Kidney epithelial cell (primary cell): ENCODE measurements around the gene KIRREL3. TPM values are rescaled to one million over a fixed set of nuclear protein-coding genes. Genes with fewer than 3 reads are reported as not detected.
"Not testable (repeated sequence)": the region's sequence is repeated elsewhere in the genome, so short reads cannot be mapped to it uniquely, and the experiment has no call there.

ENCODE experiments used
- DNase-seq: peaks from one replicate; pipeline ENCODE4 v3.0.0-alpha.2; 2010; ENCODE audit warnings: low read depth
- H3K27me3 ChIP-seq: 2 replicates; pipeline ENCODE4 v1.6.0; 2011; ENCODE audit warnings: low read length; ENCODE audit not compliant: control insufficient read depth, insufficient read depth
- H3K36me3 ChIP-seq: 2 replicates; pipeline ENCODE4 v1.5.1; 2011; ENCODE audit warnings: low read length; ENCODE audit not compliant: control insufficient read depth, insufficient read depth
- H3K4me3 ChIP-seq: 2 replicates; pipeline ENCODE4 v1.5.1; 2011; ENCODE audit warnings: low read depth, mild to moderate bottlenecking, control low read depth, low read length
- total RNA-seq: library from RNA; depleted of rRNA; stranded (reverse); fragments of >200 nt; gene quantifications from 2 replicates; pipeline ENCODE4 v1.2.3, GENCODE V29; 2015
- TF ChIP-seq, protein P1 (sequence below): IDR thresholded peaks from 2 replicates; pipeline ENCODE4 v1.5.1; 2011; ENCODE audit warnings: mild to moderate bottlenecking, moderate library complexity, low read length, control low read depth, inconsistent platforms; ENCODE audit not compliant: insufficient read depth, poor library complexity, severe bottlenecking

Gene KIRREL3
- total RNA-seq, 1 donor from 2014 or later = 1.3 TPM

DNA sequence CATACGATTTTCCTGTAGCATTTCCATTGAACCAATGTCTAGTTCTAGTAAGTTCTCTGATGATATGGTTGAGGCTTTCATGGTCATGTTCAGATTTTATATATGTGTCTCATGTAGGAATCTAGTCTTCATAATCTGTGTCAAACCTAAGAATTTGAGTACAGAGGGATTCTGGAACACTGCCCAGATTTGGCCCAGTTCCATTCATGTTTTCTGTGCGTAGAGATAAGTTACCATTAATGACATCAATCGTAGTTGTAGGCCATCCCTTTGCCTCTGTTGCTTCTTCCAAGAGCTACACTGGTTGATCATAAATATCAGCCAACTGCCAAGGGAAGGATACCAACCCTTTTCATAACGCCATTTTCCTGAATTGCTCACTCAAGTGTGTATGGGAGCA is 621.8 kb downstream of the KIRREL3 start:
- DNase-seq = no peak
- H3K27me3 ChIP-seq = no peaks in the 10 kb centered on the region
- TF ChIP-seq, protein P1, sequence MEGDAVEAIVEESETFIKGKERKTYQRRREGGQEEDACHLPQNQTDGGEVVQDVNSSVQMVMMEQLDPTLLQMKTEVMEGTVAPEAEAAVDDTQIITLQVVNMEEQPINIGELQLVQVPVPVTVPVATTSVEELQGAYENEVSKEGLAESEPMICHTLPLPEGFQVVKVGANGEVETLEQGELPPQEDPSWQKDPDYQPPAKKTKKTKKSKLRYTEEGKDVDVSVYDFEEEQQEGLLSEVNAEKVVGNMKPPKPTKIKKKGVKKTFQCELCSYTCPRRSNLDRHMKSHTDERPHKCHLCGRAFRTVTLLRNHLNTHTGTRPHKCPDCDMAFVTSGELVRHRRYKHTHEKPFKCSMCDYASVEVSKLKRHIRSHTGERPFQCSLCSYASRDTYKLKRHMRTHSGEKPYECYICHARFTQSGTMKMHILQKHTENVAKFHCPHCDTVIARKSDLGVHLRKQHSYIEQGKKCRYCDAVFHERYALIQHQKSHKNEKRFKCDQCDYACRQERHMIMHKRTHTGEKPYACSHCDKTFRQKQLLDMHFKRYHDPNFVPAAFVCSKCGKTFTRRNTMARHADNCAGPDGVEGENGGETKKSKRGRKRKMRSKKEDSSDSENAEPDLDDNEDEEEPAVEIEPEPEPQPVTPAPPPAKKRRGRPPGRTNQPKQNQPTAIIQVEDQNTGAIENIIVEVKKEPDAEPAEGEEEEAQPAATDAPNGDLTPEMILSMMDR = no peak
- no peaks in the 10 kb centered on the region for H3K36me3 ChIP-seq
- H3K4me3 ChIP-seq = no peak overlapping the region

- Histone ChIP-seq H3K4me3 (no peak overlapping the region), H3K27me3 (no peaks in the 10 kb centered on the region), H3K36me3 (no peaks in the 10 kb centered on the region)
- no peak for DNase-seq
- TF ChIP-seq, protein P1 = no peak
These were observed 624.8 kb downstream of the KIRREL3 start for GRCh38 chr11:126375726-126376125.

DNA sequence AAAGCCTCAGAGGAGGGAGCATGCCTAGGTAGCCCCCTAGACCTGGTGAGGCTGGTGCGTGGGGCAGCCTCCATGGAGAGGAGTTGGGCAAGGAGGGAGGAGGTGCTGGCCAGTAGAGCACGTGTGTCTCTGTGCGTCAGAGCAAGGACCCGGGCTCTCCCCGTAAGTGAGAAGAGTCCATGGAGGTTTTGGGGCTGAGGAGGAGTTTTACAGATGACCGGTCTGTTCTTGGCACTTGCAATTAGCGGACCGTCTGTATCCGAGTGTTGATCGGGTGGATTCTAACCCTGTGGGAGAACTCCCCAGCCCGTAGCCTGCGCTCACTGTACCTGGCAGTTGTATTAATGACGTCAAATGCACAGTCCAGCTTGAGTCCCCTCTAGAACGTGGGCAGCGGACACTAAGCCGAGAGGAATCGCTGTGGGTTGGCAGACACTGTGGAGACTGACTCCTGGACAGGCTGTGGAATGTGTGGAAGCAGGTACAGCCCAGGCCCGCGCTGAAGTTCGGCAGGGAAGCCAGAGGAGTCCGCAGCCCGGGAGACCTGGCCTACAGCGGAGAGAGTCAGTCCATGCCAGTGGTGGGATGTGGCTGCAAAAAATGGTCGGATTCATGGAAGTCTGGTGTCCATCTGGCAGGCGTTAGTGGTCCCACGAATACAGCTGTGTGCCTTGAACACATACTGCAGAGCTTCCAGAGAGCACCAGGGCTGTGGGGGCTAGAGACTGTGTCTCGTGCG is 625.8 kb downstream of the KIRREL3 start:
- not testable (repeated sequence) for H3K27me3 ChIP-seq, H3K36me3 ChIP-seq, DNase-seq

DNA sequence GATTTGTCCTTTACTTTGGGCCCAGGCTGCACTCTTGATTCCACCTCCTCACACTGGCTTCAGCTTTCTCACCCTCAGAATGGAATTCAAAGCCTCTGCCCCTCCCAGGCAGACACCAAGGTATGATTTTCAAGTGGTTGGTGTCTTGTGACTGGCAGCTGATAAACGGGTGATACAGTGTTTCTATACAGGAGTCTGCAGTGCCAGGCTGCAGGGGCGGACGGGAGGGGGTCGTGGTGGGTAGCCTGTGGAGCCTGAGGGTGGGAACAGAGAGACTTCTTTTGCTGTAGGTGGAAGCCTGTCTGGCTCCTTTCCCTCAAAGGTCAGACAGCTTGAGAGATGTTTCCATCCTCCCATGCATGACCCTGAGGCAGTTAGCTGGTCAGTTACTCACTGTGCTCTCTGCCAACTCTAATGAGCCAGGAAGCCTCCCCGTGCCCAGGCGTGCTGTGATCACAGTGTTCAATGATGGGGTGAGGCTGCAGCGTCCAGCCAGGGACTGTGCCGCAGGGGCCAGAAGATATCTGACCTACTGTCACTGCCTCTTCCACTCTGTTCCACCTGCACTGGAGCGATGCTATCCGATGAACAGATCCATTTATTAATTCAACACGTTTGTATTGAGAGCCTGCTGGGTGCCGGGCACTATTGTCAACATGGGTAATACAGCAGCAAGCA is 627.0 kb downstream of the KIRREL3 start:
- not testable (repeated sequence) for H3K4me3 ChIP-seq, H3K36me3 ChIP-seq, DNase-seq, H3K27me3 ChIP-seq

More for the DNA sequence above, 625.8 kb downstream of the KIRREL3 start:
- H3K4me3 ChIP-seq = not testable (repeated sequence)
